Choroid plexus epithelial cell (primary cell): ENCODE data around the gene DCN.

ENCODE experiments used
- DNase-seq: peaks from one replicate; pipeline ENCODE4 v3.0.0-alpha.2; 2010; ENCODE audit warnings: low read depth
- H3K4me3 ChIP-seq: 2 replicates; pipeline ENCODE4 v1.5.1; 2011; ENCODE audit warnings: low read depth, mild to moderate bottlenecking, control low read depth, low read length, moderate library complexity
- CTCF ChIP-seq: conservative IDR thresholded peaks from 2 replicates; pipeline ENCODE4 v1.5.1; 2011; ENCODE audit warnings: low read depth, mild to moderate bottlenecking, control low read depth, inconsistent platforms, low read length, moderate library complexity

DCN gene

GRCh38 chr12:91182636-91183455 lies at the start of gene DCN:
Gene DCN, minus strand, starts transcription at chr12:91182817. Its CDS starts 4,265 bp downstream, at chr12:91178552.
- no peak for TF ChIP-seq CTCF
- peak within 1 kb of the TSS; percentile 64 for H3K4me3 ChIP-seq
- peak; percentile 65 for DNase-seq

GRCh38 chr12:91230841-91231240 lies 48.2 kb upstream of the DCN start:
- DNase-seq: no peak
- no peak for TF ChIP-seq CTCF
- H3K4me3 ChIP-seq: no peak overlapping the region

- TF ChIP-seq CTCF: no peak
- no peak overlapping the region for H3K4me3 ChIP-seq
- no peak for DNase-seq
Measured at GRCh38 chr12:91226951-91227350, 44.3 kb upstream of the DCN start.

- H3K4me3 ChIP-seq: no peak overlapping the region
- no peak for TF ChIP-seq CTCF
- DNase-seq: peak; percentile 49
Measured at GRCh38 chr12:91225316-91225715, 42.7 kb upstream of the DCN start.

GRCh38 chr12:91224401-91224800 lies 41.8 kb upstream of the DCN start:
- no peak for TF ChIP-seq CTCF
- no peak for DNase-seq
- H3K4me3 ChIP-seq: no peak overlapping the region

- DNase-seq: peak; percentile 50
- H3K4me3 ChIP-seq: no peak overlapping the region
- TF ChIP-seq CTCF: no peak
Measured at GRCh38 chr12:91222746-91223145, 40.1 kb upstream of the DCN start.

GRCh38 chr12:91219919-91220318 lies 37.3 kb upstream of the DCN start:
- no peak for TF ChIP-seq CTCF
- DNase-seq: no peak
- no peak overlapping the region for H3K4me3 ChIP-seq
